Left lobe of liver (tissue), 2 donors: ENCODE data around the gene CTDNEP1. TPM values are rescaled to one million over a fixed set of nuclear protein-coding genes. Genes with fewer than 3 reads are reported as not detected.

ENCODE experiments used
- ATAC-seq: fragments of 200-7000 bp; cut with Tn5 transposase; one replicate; pipeline ENCODE4 v1.9.1; 2020; ENCODE audit warnings: mild to moderate bottlenecking, moderate library complexity
- DNase-seq: peaks from one replicate; pipeline ENCODE4 v3.0.0-alpha.2; 2020; ENCODE audit warnings: low spot score
- total RNA-seq: library from RNA; stranded (reverse); gene quantifications from one replicate; pipeline ENCODE4 v1.2.1, GENCODE V29; 2021
- donor health status: DM: no; HTN: no; CAD: no; lungs with moderate emphysema.
- donor health status: DM: no; HTN: yes; CAD: no.

Gene CTDNEP1
- total RNA-seq, 1 donor from 2014 or later = 35.1 TPM

DNA sequence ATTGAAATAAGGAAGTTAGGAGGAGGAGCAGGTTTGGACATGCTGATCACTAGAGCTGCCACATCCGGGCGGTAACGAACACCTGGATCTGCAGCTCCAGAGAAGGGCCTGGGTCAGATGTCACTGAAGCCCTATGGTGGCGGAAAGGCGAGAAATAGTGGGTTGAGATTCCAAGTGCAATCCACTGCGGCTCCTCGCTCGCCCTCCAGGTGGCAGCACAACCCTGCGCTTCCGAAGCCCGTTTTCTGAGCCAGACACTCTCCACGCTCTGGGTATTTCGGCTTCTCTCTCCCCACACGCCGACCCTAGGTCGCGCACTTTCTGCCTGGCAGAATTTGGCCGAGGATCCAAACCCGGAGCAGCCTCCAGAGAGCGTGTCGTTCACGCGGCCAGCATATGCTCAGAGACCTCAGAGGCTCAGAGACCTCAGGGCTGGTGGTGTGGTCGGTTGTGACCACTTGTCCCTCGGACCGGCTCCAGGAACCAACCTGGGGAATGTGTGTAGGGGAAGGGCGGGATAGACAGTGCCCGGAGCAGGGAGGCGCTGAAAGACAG is 29.1 kb upstream of the CTDNEP1 start:
- ATAC-seq (peak; percentile 87), DNase-seq (peak; percentile 85)

DNA sequence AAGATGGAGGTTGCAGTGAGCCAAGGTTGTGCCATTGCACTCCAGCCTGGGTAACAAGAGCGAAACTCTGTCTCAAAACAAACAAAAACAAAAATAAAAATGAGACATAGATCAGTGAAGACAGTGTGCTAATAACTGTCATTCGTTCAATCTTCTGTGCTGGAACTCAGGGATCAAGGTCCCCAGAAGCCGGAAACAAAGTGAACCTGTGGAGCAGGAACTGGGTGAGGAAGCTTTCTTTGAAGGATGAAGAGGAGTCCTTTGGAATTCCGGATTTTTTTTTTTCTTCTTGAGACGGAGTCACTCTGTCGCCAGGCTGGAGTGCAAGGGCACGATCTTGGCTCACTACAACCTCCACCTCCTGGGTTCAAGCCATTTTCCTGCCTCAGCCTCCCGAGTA is 27.9 kb upstream of the CTDNEP1 start:
- no peak for DNase-seq
- ATAC-seq = no peak

DNA sequence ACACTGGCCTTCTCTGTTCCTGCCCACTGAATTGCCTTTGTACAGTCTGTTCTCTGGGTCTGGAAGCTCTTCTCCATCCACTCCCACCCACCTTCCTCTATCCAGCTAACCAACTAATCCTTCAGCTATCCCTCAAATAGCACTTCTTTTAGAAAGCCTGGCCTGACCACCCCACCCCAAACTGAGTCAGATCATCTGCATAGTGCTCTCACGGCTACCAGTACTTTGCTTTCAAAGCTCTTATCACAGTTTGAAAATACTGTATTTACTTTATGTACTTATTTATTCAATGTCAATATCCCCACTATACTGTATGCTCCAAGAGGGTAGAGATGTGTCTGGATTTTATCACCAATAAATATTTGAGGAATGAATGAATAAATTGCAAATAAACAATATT is 15.2 kb upstream of the CTDNEP1 start:
- DNase-seq (no peak), ATAC-seq (no peak)

DNA sequence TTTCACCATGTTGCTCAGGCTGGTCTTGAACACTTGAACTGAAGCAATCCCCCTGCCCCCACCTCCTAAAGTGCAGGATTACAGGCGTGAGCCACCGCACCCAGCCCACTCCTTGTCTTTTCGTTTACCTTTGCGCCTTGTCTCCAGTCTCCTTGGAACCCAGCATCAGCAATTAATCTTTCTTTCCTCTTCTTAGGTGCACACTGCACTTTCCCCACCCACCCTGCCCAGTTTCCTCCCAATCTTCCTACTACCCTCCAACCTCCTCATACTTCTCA is 12.2 kb upstream of the CTDNEP1 start:
- DNase-seq = no peak
- no peak for ATAC-seq

DNA sequence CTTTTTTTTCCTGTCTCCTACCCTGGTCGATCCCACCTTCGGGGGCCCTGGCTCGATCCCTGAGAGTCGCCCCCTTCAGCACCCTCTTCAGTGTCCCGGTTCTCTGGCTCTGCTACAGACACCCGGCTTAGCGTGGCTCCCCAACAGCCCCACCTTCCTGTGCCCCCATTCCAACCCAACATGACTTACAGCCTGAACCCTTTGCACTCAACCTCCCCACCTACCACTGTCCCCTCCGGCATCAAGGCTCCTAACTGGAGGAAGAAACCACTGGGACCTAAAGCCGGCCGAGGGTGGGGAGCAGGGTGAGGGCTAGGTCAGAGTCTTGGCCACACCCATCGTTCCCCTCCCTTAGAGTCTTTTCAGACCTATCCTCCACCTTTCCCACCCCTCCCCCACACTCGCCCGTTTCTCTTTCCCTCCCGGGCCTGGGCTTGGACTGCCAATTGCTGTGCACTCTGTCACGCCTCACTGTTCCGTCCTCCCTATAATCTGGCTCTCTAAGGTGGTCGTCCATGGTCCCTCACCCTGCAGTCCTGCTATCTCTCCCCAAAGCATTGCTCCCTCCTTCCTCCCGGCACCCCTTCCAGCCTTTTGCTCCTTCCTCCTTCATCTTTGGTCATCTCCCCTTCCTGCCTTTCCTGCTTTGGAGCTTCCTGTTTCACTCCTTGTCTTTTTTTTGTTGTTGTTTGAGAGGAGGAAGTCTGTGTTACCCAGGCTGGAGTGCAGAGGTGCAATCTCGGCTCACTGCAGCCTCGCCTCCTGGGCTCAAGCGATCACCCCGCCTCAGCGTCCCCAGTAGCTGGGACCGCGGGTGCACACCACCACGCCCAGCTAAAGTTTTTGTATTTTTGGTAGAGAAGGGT is 11.6 kb upstream of the CTDNEP1 start:
- DNase-seq = no peak

DNA sequence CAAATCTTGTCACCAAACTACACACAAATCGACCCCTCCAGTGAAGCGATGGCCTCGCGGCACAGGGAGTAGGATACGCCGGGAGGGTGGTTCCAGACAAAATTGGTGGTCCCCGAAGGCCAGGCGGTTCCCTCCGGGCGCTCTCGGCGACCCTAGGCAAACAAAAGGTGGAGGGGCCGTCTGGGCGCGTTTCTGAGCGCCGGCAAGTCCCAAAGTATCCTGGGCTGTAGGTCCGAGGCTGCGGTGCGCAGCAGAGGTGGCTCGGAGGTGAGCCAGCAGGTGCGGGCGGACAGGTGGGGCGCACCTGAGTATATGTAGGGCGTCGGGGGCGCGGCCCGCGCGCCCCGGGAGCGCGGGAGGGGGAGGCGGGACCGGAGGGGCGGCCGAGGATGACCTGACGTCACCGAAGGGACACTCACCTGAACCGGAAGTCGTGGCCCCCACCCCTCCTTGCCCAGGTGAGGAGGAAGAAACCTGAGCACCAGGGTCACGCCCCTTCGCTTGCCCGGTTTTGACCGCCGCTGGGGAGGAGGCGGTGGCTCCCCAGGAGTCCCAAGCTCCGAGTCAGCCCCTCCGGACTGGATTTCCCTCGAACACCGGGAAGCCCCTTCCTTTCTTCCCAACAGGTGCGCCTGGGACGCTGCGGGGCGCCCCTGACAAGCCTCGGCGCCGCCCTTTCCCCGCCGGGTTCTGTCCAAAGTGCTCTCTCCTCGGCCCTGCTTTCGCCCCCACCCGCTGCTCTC is 10.8 kb upstream of the CTDNEP1 start, which contains the start of gene CLDN7:
CLDN7 (minus strand) TSS at position 287 of the 743 bp plus-strand sequence. CDS start 435 bp downstream, outside the sequence.
- peak; percentile 62 for DNase-seq
- ATAC-seq = no peak

More for the DNA sequence above, 11.6 kb upstream of the CTDNEP1 start:
- ATAC-seq = no peak

DNA sequence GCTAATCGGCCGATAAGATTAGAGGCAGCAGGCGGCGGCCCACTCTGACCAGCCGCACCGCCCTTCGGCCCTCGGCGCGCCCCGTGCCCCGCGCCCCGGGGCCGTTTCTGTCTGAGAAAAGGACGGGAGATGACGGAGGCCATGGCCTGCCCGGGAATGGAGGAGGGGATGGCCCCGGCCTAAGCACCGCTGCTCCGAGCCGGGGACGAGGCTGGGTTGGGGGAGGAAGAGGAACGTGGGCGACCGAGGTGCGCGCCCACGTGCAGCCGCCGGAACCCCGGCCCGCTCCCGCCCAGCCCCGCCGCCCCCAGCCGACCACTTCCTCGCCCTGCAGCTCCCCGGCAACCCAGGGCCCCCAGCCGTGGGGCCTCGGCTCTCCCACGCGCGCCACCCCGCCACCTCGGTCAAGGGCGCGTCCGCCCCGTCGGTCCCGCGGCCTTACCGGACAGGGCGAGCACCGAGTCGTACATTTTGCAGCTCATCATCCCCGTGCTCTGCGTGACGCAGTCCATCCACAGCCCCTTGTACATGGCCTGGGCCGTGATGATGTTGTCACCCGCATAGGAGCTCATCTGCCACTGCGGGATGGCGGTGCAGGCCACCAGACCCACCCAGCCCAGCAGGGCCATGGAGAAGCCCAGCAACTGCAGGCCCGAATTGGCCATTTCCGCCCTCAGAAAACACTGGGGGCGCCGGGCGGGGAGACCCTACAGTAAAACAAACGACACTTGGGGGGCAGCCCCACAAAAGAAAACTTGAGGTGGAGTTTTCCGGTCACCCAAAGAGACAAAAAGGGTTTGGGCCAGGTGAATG is 10.1 kb upstream of the CTDNEP1 start:
- ATAC-seq (peak; percentile 30), DNase-seq (no peak)

DNA sequence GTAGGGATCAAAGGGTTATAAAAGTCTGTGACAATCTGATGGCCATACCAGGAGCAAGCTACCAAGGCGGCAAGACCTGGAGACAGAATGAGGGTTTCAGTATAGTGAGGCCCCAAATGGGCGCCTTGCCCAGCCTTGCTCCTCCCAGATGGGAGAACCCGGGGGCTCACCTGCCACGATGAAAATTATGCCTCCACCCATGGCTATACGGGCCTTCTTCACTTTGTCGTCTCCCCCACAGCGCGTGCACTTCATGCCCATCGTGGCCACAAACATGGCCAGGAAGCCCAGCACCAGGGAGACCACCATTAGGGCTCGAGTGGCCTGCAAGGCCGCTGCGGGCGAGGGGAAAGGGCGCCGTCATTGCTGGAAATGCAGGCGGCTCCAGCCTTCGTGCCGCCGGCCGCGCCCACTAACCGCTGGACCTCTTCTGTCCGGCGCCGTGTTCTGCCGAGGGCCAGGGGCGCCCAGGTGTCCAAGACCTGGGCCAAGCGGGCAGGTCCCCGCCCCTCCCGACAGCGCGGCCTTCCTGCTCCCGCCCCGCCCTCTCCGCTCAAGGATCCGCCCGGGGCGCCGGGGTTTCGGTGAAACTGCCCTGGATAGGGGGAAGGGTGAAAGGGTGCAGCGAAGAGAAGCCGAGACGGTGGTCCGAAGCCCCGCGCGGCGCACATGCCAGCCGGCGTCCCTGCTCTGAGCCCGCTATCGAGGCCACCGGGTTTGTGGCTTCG is 9.3 kb upstream of the CTDNEP1 start:
- ATAC-seq = peak; percentile 78
- DNase-seq = peak; percentile 91

DNA sequence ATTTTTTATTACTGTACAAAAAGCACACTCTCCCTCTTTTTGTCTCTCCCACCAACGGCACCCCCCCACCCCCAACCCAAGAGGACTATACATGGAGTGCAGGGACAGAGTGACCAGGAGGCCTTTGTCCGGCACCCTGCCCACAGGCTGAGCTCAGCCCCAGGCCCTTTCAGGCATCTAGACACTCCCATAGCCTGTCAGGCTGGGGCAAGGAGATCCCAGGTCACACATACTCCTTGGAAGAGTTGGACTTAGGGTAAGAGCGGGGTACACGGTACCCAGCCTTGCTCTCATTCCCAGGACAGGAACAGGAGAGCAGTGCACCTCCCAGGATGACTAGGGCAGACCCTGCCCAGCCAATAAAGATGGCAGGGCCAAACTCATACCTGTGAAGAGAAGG is 8.6 kb upstream of the CTDNEP1 start:
- DNase-seq (no peak), ATAC-seq (peak; percentile 5)

DNA sequence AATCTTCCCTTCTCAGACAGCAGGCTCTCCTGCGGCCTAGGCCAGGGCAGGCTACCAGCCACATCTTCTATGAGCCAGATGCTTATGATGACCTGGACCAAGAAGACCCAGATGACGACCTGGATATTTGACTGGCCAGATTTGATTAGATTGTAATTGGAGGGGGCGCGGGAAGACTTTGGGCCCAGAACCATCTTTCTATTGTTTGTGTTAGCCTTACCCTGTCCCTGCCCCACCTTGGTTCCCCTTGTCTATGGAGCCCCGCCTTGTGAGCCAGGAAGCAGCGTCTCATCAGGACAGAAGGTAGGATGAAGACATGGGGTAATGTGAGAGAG is 8.0 kb upstream of the CTDNEP1 start:
- DNase-seq = no peak
- ATAC-seq = peak; percentile 1

DNA sequence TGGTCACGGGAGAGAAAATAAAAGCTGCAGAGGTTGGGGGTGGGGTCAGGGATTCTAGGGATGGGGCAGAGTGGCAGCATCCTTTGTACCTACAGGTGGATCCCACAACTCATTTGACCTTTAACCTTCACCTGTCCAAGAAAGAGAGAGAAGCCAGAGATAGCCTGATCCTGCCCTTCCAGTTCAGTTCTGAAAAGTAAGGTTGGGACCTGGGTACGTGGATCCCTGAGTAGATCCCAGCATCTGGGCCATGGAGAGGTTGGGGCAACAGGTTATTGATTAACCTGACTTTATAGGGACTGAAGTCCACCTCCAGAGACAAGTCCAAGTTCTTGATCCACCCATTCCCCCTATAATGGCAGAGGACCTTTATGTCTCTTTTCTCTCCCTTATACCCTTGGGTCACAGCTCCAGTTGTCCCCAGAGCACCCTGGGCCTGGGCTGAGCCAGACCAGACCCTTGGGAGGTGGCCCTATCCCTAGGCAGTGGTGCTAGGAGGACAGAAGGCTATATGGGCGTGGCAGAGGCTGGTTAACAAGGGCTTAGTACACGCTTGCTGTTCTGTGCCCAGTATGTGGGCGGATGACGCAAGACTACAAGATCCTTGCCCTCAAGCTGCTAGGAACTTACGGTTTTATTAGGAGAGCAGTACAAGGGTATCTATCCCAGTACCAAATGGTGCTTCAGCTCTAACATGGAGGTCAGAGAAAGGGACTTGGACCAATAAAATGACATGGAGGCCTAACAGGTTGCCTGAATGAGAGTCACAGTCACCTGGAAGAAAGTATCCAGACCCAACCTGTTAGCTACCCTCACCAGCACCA is 7.4 kb upstream of the CTDNEP1 start:
- ATAC-seq = peak; percentile 66
- DNase-seq = peak; percentile 92

DNA sequence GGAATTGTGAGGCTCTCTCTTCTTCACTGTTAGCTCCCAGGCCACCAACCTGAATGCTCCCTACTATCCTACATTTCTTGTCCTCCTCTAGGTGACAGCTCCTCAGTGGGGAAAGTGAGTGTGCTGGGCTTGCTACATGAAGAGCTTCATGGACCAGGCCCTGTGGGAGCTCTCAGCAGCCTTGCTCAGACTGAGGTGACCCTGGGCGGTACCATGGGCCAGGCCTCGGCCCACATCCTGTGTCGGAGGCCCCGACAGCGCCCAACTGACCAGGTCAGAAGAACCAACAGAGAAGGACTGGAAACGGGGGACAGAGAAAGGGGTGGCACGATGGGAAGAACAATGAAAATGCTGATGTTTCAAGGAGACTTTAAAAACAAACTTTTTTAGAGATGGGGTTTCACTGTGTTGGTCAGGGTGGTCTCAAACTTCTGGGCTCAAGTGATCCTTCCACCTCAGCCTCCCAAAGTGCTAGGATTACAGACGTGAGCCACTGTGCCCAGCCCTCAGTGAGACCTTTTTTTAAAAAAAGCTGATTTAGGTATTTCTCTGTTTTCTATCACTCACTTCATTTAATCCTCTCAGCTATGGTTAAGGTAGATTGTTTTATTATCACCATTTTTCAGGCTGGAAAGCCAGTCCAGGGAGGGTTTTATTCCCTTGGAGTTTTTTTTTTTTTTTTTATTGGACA is 5.4 kb upstream of the CTDNEP1 start:
- ATAC-seq (no peak), DNase-seq (no peak)

DNA sequence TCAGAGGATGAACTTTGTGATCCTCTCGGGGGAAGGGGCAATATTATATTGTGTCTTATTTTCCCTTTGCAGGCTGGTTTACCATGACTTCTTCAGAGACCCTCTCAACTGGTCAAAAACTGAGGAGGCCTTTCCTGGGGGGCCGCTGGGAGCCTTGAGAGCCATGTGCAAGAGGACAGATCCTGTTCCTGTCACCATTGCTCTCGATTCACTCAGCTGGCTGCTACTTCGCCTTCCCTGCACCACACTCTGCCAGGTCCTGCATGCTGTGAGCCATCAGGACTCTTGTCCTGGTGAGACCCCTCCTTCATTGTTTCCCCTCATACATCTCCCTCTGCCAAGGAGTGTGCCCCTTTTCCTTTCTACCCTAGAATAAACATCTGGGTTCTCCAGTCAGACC is 3.0 kb upstream of the CTDNEP1 start:
- no peak for DNase-seq
- no peak for ATAC-seq

DNA sequence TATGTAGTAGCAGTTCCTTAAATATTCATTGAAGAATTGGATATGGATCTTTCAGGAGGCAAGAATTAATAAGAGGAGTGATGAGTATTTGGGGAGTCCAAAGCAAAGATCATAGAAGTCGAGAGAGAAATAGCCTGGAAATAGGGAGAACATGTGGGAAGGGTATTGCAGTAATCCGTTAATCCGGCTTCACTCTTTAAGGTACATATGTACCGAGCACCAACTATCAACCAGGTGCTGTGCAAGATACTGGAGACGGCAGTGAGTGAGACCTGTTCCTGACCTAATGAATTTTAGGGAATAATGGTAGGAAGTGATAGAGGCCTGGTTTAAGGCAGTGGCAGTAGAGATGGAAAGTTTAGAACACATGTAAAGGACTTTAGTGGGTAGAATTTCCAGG is 1.5 kb upstream of the CTDNEP1 start:
- no peak for ATAC-seq
- DNase-seq = no peak

DNA sequence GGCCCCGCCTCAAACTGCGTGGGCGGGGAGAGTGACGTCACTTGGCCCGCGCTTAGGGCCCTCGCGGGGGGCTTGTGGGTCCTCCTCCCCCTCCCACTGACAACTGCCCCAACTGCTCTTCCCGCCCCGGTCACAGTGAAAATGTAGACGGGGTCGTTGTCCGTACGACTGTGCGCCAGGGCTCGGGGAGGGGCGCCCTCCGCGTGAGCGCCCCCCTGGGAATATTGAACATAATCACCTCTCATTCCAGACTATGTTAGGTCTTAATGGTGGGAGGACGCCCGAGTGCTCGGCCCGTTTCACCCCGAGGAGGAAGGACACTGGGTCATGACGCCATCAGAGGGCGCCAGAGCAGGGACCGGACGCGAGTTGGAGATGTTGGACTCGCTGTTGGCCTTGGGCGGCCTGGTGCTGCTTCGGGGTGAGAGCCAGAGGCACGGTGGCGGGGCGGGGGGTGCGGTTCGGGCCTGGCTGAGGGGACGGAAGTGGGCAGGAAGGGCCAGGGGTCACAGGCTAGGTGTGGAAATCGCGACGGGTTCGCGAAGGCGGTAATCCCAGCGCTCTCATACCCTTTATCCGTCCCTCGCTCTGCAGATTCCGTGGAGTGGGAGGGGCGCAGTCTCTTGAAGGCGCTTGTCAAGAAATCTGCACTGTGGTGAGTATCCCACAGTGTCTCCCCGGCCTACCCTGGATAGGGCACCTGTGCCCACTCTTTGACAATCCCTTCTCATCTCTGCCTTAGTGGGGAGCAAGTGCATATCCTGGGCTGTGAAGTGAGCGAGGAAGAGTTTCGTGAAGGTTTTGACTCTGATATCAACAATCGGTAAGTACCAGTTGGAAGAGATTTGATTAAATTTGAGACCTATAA is 876 bp upstream of the CTDNEP1 start, which contains the start of gene ELP5:
ELP5 (plus strand) TSS at position 40 of the 868 bp plus-strand sequence; CDS start at position 376, 336 bp downstream.
- ATAC-seq (peak; percentile 77), DNase-seq (peak; percentile 96)

DNA sequence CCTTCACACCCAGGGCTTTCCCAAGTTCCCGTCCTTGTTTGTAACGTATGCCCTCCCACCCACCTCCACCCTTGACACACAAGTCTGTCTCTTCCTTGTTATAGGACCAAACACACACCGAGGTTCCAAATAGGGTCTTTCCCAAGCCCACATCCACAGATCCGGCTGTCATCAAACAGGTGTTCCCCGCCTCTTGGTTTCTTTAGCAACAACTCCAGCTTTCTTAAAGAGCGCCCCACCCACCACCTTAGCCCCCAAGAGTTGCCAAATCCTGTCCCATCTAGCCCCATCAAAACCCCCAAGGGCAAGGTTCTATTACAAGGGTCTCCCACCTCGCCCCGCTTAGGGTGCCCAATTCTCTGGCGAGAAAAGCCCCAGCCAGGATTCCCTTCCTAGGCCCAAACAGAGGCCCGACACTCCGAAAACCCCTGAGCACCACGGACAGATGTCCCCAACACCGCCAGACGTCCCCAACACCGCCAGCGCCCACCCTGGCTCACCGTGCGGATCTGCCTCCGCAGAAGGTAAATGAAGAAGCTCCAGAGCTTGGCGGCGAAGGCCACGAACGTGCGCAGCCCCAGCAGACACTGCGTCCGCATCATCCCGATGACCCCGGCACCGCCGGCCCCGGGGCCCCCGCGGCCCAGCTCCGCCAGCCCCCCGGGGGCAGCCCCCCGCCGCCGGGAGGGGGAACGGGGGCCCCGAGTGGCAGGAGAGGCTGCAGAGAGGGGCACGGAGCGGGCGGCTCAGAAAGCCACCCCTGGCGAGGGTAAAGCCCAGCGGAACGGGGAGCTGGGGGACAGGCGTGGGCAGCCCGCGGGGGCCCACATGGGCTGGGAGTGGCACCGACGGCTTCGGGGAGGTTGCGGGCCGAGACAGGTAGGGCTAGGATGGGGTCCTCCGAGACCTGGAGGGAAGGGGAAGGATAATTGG is 573 bp downstream of the CTDNEP1 start:
- ATAC-seq = no peak
- DNase-seq = peak; percentile 52

DNA sequence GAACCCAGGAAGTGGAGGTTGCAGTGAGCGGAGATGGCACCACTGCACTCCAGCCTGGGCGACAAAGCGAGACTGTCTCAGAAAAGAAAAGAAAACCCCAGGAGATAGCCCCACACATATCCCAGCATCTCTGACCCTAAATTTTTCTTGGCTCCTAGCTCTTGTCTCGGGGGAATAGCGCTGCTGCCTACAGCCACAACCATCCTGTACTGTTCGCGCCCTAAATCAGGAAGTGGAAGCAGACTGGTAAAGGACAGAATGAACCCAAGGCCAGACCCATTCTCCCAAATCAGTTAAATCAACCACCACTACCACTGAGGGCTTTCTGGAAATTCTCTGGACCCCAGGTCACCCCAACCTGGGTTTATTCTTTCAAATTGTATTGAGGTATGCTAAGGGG is 1.7 kb downstream of the CTDNEP1 start:
- no peak for ATAC-seq
- no peak for DNase-seq
